Jurkat, Clone E6-1 (cell line): ENCODE results near the gene SDF2. TPM values are rescaled to one million over a fixed set of nuclear protein-coding genes. Genes with fewer than 3 reads are reported as not detected.
A peak's percentile ranks its signal among the peaks of the same experiment; 100 is the strongest.

Experiments
- DNase-seq: peaks from one replicate; pipeline ENCODE4 v3.0.0-alpha.2; 2011; ENCODE audit warnings: low read depth, low spot score
- H3K4me3 ChIP-seq: 2 replicates; pipeline ENCODE4 v1.5.1; 2011; ENCODE audit warnings: mild to moderate bottlenecking, low read length, control low read depth, moderate library complexity
- polyA plus RNA-seq: library from polyadenylated mRNA; unstranded; fragments of >200 nt; gene quantifications from one replicate; pipeline ENCODE4 v1.2.1, GENCODE V29; 2012; ENCODE audit warnings: missing spikeins; ENCODE audit not compliant: insufficient read length, insufficient read depth

Gene SDF2, protein sequence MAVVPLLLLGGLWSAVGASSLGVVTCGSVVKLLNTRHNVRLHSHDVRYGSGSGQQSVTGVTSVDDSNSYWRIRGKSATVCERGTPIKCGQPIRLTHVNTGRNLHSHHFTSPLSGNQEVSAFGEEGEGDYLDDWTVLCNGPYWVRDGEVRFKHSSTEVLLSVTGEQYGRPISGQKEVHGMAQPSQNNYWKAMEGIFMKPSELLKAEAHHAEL
- polyA plus RNA-seq, result 43.2 TPM

- peak within 1 kb of the TSS; percentile 98 for H3K4me3 ChIP-seq
- DNase-seq, result peak; percentile 77
These were observed at the start of gene SDF2, which contains the start of gene SUPT6H for GRCh38 chr17:28661635-28662526. Gene SDF2, minus strand, starts transcription at chr17:28661906. Its CDS starts 30 bp downstream, at chr17:28661876. Gene SUPT6H, plus strand, starts transcription at chr17:28662205. Its CDS starts 11,197 bp downstream, at chr17:28673402.

- peak; percentile 68 for DNase-seq
- peak overlapping the region; percentile 56 for H3K4me3 ChIP-seq
These were observed 49.4 kb upstream of the SDF2 start for GRCh38 chr17:28710861-28711722.

DNA sequence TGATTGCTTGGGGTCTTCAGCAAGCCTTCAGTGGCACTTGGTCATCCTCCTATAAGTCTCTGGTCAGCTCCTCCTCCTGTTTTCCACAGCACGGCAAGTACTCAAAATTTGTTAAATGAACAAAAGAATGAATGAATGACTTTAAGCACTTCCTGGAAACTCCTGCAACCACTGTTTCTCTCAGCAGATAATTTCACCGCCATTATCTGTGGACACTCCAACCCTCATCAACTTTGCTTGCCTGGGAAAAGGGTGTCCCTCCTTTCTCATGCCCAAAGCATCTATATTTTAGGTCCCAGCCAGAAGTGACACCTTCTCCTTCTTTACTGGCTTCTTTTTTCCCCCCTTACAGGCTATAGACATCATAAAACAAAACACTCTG, 45.6 kb upstream of the SDF2 start:
- no peak for DNase-seq
- no peak overlapping the region for H3K4me3 ChIP-seq

- no peak overlapping the region for H3K4me3 ChIP-seq
- DNase-seq, result no peak
These were observed 45.0 kb upstream of the SDF2 start for GRCh38 chr17:28706471-28707338.

DNA sequence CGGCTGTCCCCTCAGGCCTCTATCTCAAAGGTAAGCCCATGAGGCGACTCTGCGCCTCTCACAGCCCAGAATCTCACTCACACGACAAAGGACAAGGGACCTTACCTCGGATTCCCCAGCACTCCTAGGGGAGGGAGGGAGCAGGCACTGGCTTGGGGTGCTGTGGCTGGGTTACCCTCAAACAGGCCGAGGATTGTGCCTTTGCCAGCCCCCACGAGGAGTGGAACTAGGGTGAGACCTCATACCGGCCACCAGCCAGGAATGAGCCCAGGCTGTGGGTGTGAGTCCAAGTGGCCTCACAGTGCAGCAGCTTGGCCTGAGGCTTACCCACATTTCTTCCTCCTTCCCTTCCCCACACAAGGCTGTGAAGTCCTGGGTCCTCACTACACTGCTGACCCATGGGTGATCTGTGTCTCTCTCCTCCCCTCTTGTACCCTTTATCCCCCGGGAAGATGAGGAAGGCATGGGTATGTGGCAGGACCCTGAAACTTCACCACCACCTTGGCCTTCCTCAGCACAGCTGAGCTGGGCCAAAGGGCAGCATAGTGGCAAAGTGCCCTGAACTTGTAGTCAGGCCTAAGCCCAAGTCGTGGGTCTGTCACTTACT, 44.1 kb upstream of the SDF2 start:
- no peak for DNase-seq
- no peak overlapping the region for H3K4me3 ChIP-seq

- DNase-seq, result no peak
- H3K4me3 ChIP-seq, result no peak overlapping the region
These were observed 43.5 kb upstream of the SDF2 start for GRCh38 chr17:28705074-28705659.

- H3K4me3 ChIP-seq, result no peak overlapping the region
- no peak for DNase-seq
These were observed 42.6 kb upstream of the SDF2 start for GRCh38 chr17:28704219-28704858.

DNA sequence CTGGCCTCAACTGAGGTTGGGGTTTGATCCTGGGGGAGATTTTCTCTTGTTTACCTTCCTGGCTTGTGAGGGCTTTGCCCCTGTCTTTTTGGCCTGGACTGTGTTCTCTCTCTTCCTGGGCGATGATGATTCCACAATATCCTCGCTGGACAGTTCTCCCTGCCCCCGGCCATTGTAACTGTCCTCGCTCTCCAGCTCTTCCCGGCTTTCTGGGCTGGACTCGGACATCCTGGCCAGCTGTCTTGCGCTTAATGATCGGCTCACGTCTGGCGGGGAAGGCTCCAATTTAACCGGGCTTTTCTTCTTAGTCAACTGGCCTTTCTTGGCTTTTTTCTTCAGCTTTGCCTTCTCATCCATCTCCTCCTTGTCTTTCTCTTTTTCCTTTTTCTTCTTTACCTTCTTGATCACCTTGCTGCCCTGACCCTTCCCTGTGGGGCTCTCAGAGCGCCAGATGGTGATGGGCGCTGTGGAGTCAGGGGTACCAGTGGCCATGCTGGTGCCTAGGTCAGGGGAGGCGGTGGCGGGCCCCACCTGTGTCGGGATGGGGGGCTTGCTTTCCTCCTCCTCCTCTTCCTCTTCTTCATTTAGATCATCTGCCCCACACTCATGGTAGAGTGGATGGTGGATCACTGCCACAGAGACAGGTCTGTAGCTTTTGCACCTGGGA, 42.0 kb upstream of the SDF2 start:
- no peak for DNase-seq

DNA sequence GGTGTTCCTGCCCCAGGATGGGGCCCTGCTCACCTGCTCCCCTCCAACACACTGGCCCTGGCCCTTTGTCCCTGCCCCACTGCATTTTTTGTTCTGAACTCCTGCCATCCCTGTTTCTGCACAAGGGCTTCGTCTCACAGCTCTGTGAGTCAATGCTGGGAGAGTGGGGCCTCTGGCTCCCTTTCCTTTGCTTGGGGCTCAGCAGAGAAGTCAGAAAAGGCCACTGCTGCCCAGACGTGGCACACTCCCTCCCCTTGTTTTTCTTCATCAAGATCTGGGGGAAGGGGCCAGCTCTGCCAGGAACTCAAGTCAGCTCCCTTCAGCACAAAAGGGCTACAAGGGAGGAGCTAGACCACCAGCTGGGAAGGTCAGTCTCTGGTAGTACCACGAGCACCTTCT, 41.0 kb upstream of the SDF2 start:
- no peak for DNase-seq
- no peak overlapping the region for H3K4me3 ChIP-seq

More for the DNA sequence above, 42.0 kb upstream of the SDF2 start:
- H3K4me3 ChIP-seq, result no peak overlapping the region

DNA sequence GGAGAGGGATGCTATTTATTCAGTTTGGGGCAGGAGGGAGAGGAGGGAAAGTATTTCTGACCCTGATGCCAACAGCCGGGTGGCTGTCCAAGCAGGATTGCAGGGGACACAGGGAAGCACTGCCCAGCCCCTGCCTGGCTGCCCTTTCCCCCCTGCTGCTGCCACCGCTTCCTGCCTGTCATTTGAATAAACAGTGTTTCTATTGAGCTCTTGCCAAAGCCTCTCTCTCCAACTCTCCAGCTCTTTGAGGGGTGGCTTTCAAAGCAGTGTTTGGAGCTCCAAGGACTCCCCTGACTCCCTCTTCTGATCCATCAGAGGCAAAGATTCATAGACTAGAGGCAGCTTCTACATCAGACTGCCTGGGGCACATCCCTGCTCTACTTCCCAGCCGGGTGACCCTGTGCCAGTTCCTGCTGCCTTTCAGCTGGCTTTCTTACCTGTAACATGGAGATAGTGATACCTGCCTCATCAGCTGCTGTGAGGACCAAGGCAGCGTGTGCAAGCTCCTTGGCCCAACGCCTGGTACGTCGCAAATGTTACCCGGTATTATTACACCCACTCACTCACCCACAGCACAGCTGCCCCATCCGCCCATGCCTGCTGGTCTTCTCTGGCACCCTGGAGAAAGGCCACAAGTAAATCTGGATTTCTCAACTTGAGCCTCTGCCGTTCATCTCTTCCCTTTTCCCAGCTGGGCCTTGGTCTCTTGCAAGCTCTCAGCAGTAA, 40.5 kb upstream of the SDF2 start:
- DNase-seq, result no peak
- H3K4me3 ChIP-seq, result no peak overlapping the region

DNA sequence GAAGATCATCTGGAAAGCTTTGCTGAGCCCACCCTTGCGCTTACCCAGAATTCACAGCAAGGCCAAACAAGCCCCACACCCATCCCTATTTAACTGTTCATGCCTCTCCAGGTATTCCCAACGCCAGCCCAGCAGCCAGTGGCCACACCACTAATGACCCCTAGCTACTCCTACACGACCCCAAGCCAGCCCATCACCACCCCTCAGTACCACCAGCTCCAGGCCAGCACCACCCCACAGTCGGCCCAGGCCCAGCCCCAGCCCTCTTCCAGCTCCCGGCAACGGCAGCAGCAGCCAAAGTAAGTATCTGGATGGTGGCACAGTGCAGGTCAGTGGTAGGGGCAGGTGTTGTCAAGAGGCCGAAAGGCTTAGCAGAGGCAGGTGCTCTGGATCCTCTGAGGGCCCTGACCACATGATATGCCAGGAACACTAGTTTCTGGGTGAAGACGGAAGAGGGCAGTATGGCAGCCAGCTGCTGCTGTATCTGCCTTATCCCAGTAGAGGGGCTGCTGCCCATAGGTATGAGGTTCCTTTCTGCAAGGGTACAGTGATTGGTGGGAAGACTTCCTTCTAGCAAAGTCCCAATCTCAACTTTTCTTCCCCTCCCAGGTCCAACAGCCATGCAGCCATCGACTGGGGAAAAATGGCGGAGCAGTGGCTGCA, 39.3 kb upstream of the SDF2 start:
- DNase-seq, result no peak
- H3K4me3 ChIP-seq, result no peak overlapping the region

DNA sequence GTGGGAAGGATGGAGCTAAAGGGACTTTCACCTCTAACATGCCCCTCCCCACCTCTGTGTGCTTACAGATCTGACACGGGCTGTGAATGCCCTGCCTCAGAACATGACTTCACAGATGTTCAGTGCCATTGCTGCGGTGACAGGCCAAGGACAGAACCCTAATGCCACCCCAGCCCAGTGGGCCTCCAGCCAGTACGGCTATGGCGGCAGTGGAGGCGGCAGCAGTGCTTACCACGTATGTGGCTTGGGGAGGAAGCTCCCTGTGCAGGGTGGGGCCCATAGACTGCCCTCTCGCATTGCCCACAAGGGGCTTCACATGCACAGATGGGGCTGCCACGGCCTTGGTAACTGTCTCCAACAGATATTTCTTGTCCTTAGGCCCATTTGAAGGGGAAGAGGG, 38.6 kb upstream of the SDF2 start:
- no peak overlapping the region for H3K4me3 ChIP-seq
- DNase-seq, result no peak

DNA sequence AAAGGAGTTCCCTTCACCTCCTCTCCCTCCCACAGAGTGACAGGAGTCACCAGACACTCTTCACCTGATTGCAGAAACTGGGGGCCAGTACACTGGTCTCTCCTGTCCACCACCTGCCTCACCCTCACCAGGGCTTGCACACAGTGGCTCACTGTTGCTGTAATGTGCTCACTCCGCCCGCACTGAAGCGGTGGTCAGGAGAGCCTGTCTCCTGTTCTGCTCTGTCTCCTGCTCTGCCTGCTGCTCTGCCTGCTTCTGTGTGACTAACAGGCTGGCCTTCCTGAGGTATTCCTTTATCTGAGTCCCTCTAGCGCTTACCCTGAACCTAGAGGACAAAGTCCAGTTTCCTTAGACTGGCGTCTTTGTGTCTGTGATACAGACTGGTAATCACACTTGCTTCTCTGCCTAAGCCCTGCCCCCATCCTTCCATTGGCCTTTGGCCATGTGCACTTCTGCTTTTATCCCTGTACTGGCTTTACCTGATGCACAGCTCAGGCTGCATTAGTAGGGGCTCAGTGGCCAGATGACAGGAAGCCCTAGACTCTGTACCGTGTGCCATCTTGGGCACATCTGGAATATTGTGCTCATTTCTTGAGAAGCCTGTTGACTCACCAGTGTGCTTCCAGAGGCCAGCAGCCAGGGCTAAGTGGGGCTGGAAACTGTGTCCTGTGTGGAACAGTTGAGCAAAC, 36.7 kb upstream of the SDF2 start:
- DNase-seq, result no peak
- no peak overlapping the region for H3K4me3 ChIP-seq

- no peak for DNase-seq
- no peak overlapping the region for H3K4me3 ChIP-seq
These were observed 32.2 kb upstream of the SDF2 start for GRCh38 chr17:28693869-28694268.

DNA sequence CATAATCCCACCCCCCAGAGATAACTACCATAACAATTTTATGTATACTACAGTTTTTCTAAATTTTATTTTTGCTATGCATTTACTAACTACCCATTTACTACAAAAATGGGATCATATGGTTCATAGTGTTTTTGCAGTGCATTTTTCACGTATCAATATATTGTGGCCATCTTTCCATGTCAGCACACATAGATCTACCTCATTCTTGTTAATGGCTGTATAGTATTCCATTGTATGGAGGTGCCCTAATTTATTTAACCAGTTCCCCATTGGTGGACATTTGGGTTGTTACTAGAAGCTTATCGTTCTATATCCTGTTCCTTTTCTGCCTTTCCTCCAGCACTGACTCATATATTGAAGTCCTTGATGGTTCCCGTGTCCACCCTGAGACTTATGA, 27.3 kb upstream of the SDF2 start:
- H3K4me3 ChIP-seq, result no peak overlapping the region
- DNase-seq, result no peak
